Activated CD8-positive, alpha-beta T cell treated with anti-CD3 and anti-CD28 coated beads for 36 hours (primary cell): ENCODE measurements around the gene RAD51B. TPM values are rescaled to one million over a fixed set of nuclear protein-coding genes. Genes with fewer than 3 reads are reported as not detected.

Source experiments
- ATAC-seq: fragments of 200-7000 bp; cut with Tn5 transposase; one replicate; pipeline ENCODE4 v1.10.0; 2021; ENCODE audit warnings: mild to moderate bottlenecking, moderate library complexity
- CTCF ChIA-PET: fragments of 350-600 bp; sonication (Branson Sonifier 250); formaldehyde crosslinking; loops from one replicate; lab custom pipeline; 2021; ENCODE audit warnings: antibody characterized with exemption; lab: Charles Lee
- POLR2A ChIA-PET: fragments of 350-600 bp; sonication (Branson Sonifier 250); formaldehyde crosslinking; loops from one replicate; lab custom pipeline; 2021; ENCODE audit warnings: antibody characterized with exemption; lab: Charles Lee
- DNase-seq: peaks from one replicate; pipeline ENCODE4 v3.0.0-alpha.2; 2020
- H3K27ac Mint-ChIP-seq: one replicate; pipeline ENCODE4 v1.8.0; 2021; ENCODE audit warnings: mild to moderate bottlenecking, mixed read lengths
- H3K27me3 Mint-ChIP-seq: one replicate; pipeline ENCODE4 v1.8.0; 2021; ENCODE audit warnings: mixed read lengths
- H3K36me3 Mint-ChIP-seq: one replicate; pipeline ENCODE4 v1.8.0; 2021; ENCODE audit warnings: low read depth, mixed read lengths
- H3K4me1 Mint-ChIP-seq: one replicate; pipeline ENCODE4 v1.8.0; 2021; ENCODE audit warnings: low read depth, mixed read lengths
- H3K4me3 Mint-ChIP-seq: one replicate; pipeline ENCODE4 v1.8.0; 2021; ENCODE audit warnings: mild to moderate bottlenecking, moderate library complexity, mixed read lengths
- H3K9me3 Mint-ChIP-seq: one replicate; pipeline ENCODE4 v1.8.0; 2021; ENCODE audit warnings: mixed read lengths
- CTCF ChIP-seq: fragments of 200-600 bp; IDR thresholded peaks from one replicate; pipeline ENCODE4 v1.8.0; 2022; ENCODE audit warnings: antibody characterized with exemption, mild to moderate bottlenecking
- intact Hi-C: fragments of 100-400 bp; cut with micrococcal nuclease; formaldehyde crosslinking; loops from one replicate; pipeline ENCODE4 v1.10.0; 2022
- total RNA-seq, 2 experiments: library from RNA; stranded (reverse); gene quantifications; one replicate each; pipeline ENCODE4 v1.2.3, GENCODE V29; 2021

Gene RAD51B
- total RNA-seq, 2 experiments from 2014 or later, result 38.2 to 40.6 TPM

- Mint-ChIP-seq H3K27me3 (no peaks in the 10 kb centered on the region), H3K4me3 (no peak overlapping the region), H3K36me3 (peaks cover 7% of the 10 kb centered on the region), H3K9me3 (peaks cover 6% of the 10 kb centered on the region), H3K4me1 (no peaks in the 10 kb centered on the region), H3K27ac (no peak overlapping the region)
- POLR2A ChIA-PET, result no interaction called here
- no peak for TF ChIP-seq CTCF
- no peak for DNase-seq
- no peak for ATAC-seq
- intact Hi-C loops, result no loop called here
- CTCF ChIA-PET, result no interaction called here
These were observed 88.6 kb downstream of the RAD51B start for GRCh38 chr14:67908052-67908754.

GRCh38 chr14:67911562-67911961 lies 92.0 kb downstream of the RAD51B start:
- DNase-seq (no peak), ATAC-seq (no peak)
- intact Hi-C loops, result no loop called here
- no peak overlapping the region for H3K4me3 Mint-ChIP-seq
- POLR2A ChIA-PET, result no interaction called here
- CTCF ChIA-PET, result no interaction called here
- no peaks in the 10 kb centered on the region for H3K4me1 Mint-ChIP-seq
- H3K9me3 Mint-ChIP-seq, result no peaks in the 10 kb centered on the region
- H3K36me3 Mint-ChIP-seq, result peaks cover 2% of the 10 kb centered on the region
- TF ChIP-seq CTCF, result no peak
- H3K27ac Mint-ChIP-seq, result no peak overlapping the region
- no peaks in the 10 kb centered on the region for H3K27me3 Mint-ChIP-seq

GRCh38 chr14:67916430-67916829 lies 96.9 kb downstream of the RAD51B start:
- no peak overlapping the region for H3K27ac Mint-ChIP-seq
- H3K27me3 Mint-ChIP-seq, result no peaks in the 10 kb centered on the region
- H3K9me3 Mint-ChIP-seq, result no peaks in the 10 kb centered on the region
- CTCF ChIA-PET, result interaction anchor here (1.7 kb wide), 1 partner anchor 32 kb away, joined by 5 read pairs; no protein-coding TSS in a partner anchor
- ATAC-seq, result no peak
- H3K4me3 Mint-ChIP-seq, result no peak overlapping the region
- H3K36me3 Mint-ChIP-seq, result no peaks in the 10 kb centered on the region
- POLR2A ChIA-PET, result no interaction called here
- H3K4me1 Mint-ChIP-seq, result no peaks in the 10 kb centered on the region
- intact Hi-C loops, result no loop called here
- DNase-seq, result no peak
- no peak for TF ChIP-seq CTCF

GRCh38 chr14:67917006-67917405 lies 97.4 kb downstream of the RAD51B start:
- no peak for TF ChIP-seq CTCF
- Mint-ChIP-seq H3K9me3 (no peaks in the 10 kb centered on the region), H3K27me3 (no peaks in the 10 kb centered on the region), H3K4me1 (no peaks in the 10 kb centered on the region), H3K36me3 (no peaks in the 10 kb centered on the region), H3K4me3 (no peak overlapping the region), H3K27ac (no peak overlapping the region)
- DNase-seq (no peak), ATAC-seq (no peak)
- intact Hi-C loops, result no loop called here
- ChIA-PET POLR2A (no interaction called here), CTCF (interaction anchor here (1.7 kb wide), 1 partner anchor 33 kb away, joined by 5 read pairs; no protein-coding TSS in a partner anchor)

GRCh38 chr14:67918838-67919237 lies 99.3 kb downstream of the RAD51B start:
- Mint-ChIP-seq H3K4me3 (no peak overlapping the region), H3K9me3 (no peaks in the 10 kb centered on the region), H3K27me3 (no peaks in the 10 kb centered on the region), H3K4me1 (no peaks in the 10 kb centered on the region), H3K36me3 (peaks cover 2% of the 10 kb centered on the region), H3K27ac (no peak overlapping the region)
- CTCF ChIA-PET, result no interaction called here
- intact Hi-C loops, result no loop called here
- ATAC-seq, result no peak
- no peak for DNase-seq
- no peak for TF ChIP-seq CTCF
- POLR2A ChIA-PET, result no interaction called here
